Neuronal stem cell (in vitro differentiated cells): ENCODE measurements around the gene ETV7.

Experiments
- DNase-seq: peaks from one replicate; pipeline ENCODE4 v3.0.0-alpha.2; 2013; ENCODE audit warnings: low spot score
- H2AFZ ChIP-seq: one replicate; pipeline ENCODE4 v1.6.1; 2013; ENCODE audit warnings: mild to moderate bottlenecking, low read length, inconsistent platforms
- H2AK5ac ChIP-seq: 2 replicates; pipeline ENCODE4 v1.6.1; 2013; ENCODE audit warnings: low read depth, mild to moderate bottlenecking, inconsistent platforms, low read length, moderate library complexity, mixed read lengths
- H2BK120ac ChIP-seq: 2 replicates; pipeline ENCODE4 v1.6.1; 2013; ENCODE audit warnings: low read depth, mild to moderate bottlenecking, inconsistent platforms, low read length, moderate library complexity, mixed read lengths
- H2BK12ac ChIP-seq: one replicate; pipeline ENCODE4 v1.6.1; 2013; ENCODE audit warnings: low read length, inconsistent platforms
- H2BK15ac ChIP-seq: 2 replicates; pipeline ENCODE4 v1.6.1; 2013; ENCODE audit warnings: mild to moderate bottlenecking, low read length, inconsistent platforms, mixed read lengths
- H2BK5ac ChIP-seq: one replicate; pipeline ENCODE4 v1.6.1; 2013; ENCODE audit warnings: inconsistent platforms, mild to moderate bottlenecking, low read length, moderate library complexity
- H3K14ac ChIP-seq: one replicate; pipeline ENCODE4 v1.6.1; 2013; ENCODE audit warnings: low read length, inconsistent platforms
- H3K18ac ChIP-seq: 2 replicates; pipeline ENCODE4 v1.6.1; 2013; ENCODE audit warnings: low read length, inconsistent platforms
- H3K23ac ChIP-seq: 2 replicates; pipeline ENCODE4 v1.6.1; 2013; ENCODE audit warnings: low read depth, mild to moderate bottlenecking, mixed read lengths, low read length, inconsistent platforms; ENCODE audit not compliant: poor library complexity
- H3K27ac ChIP-seq: replicated peaks from 3 replicates; pipeline ENCODE4 v1.5.1; 2013; ENCODE audit warnings: low read length, inconsistent platforms
- H3K27me3 ChIP-seq, 3 experiments: 2 replicates each; pipeline ENCODE4 v1.6.1; 2013; ENCODE audit warnings: low read length in 3 of 3, mild to moderate bottlenecking in 2 of 3, inconsistent platforms in 1 of 3, low read depth in 1 of 3, mixed read lengths in 1 of 3, moderate library complexity in 1 of 3; ENCODE audit not compliant: control insufficient read depth in 3 of 3, insufficient read depth in 3 of 3
- H3K36me3 ChIP-seq, 2 donors: replicated peaks in 1 of 2; 2 replicates each; pipeline ENCODE4 v1.6.1; 2013; ENCODE audit warnings: low read length in 2 of 2; ENCODE audit not compliant: control insufficient read depth in 2 of 2, insufficient read depth in 2 of 2
- H3K4ac ChIP-seq: 2 replicates; pipeline ENCODE4 v1.6.1; 2013; ENCODE audit warnings: inconsistent platforms, mild to moderate bottlenecking, low read length, moderate library complexity
- H3K4me1 ChIP-seq, 2 donors: 1 replicate in 1 of 2; 2 replicates in 1 of 2; pipeline ENCODE4 v1.6.1; 2013; ENCODE audit warnings: low read length in 2 of 2, low read depth in 1 of 2; ENCODE audit not compliant: control insufficient read depth in 2 of 2, insufficient read depth in 1 of 2
- H3K4me2 ChIP-seq: one replicate; pipeline ENCODE4 v1.6.1; 2013; ENCODE audit warnings: mild to moderate bottlenecking, low read length, inconsistent platforms; ENCODE audit not compliant: insufficient read depth, poor library complexity, severe bottlenecking
- H3K4me3 ChIP-seq, 2 donors: 2 replicates each; pipeline ENCODE4 v1.5.1; 2013; ENCODE audit warnings: low read length in 2 of 2, mild to moderate bottlenecking in 2 of 2, inconsistent platforms in 1 of 2, moderate library complexity in 1 of 2
- H3K79me1 ChIP-seq: one replicate; pipeline ENCODE4 v1.6.1; 2013; ENCODE audit warnings: low read depth, mild to moderate bottlenecking, inconsistent platforms, low read length, moderate library complexity
- H3K9ac ChIP-seq: one replicate; pipeline ENCODE4 v1.6.1; 2013; ENCODE audit warnings: mild to moderate bottlenecking, low read depth, low read length, inconsistent platforms; ENCODE audit not compliant: poor library complexity
- H3K9me3 ChIP-seq, 2 donors: replicated peaks in 1 of 2; 2 replicates each; pipeline versions ENCODE3 to v1.6.1; 2013; ENCODE audit warnings: low read length in 2 of 2, mild to moderate bottlenecking in 2 of 2, inconsistent platforms in 1 of 2, low read depth in 1 of 2, mixed read lengths in 1 of 2, moderate library complexity in 1 of 2; ENCODE audit not compliant: control insufficient read depth in 2 of 2, insufficient read depth in 1 of 2
- H4K8ac ChIP-seq: one replicate; pipeline ENCODE4 v1.6.1; 2013; ENCODE audit warnings: low read depth, mild to moderate bottlenecking, inconsistent platforms, low read length, moderate library complexity
- H4K91ac ChIP-seq: one replicate; pipeline ENCODE4 v1.6.1; 2013; ENCODE audit warnings: low read length, low read depth, mild to moderate bottlenecking, inconsistent platforms; ENCODE audit not compliant: poor library complexity
- WGBS, 2 donors: extraction: QIAGEN DNeasy Blood & Tissue Kit; methylation state at CpG; one replicate each; pipeline ENCODE4 v1.1.7; 2013; ENCODE audit warnings: missing lambda C conversion rate in 2 of 2, mixed read lengths in 1 of 2; ENCODE audit not compliant: insufficient read length in 2 of 2, insufficient replicate concordance in 1 of 2; ENCODE audit errors: extremely low coverage in 2 of 2; 5-methylcytosine and 5-hydroxymethylcytosine counted together

ETV7 gene

DNA sequence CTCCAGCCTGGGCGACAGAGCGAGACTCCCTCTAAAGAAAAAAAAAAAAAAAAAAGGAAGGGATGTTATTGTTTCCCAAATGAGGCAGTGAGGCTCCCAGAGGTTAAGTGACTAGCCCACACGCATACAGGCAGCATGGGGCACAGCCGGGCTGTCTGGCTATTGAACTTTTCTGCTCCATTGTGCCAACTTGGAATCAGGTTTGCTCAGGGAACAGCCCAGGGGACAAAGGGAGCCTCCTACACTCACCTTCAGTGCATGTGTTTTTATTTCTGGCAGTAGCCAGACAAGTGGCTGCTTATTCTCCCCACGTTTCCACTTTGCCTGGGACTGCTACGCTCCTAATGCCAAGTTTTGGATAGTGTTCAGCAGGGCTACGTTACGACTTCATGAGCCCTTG lies 10.7 kb downstream of the ETV7 start:
- Histone ChIP-seq H2BK5ac (no peak overlapping the region), H3K27me3 (peaks cover 0 to 47% (median 0%) of the 10 kb centered on the region in 3 experiments), H4K8ac (no peak overlapping the region), H3K18ac (no peak overlapping the region), H3K27ac (no peak overlapping the region), H3K4me2 (no peak overlapping the region), H2AFZ (no peak overlapping the region), H3K9ac (no peak overlapping the region), H3K4me3 (no peak overlapping the region), H2BK12ac (no peak overlapping the region), H2BK120ac (no peak overlapping the region), H4K91ac (no peak overlapping the region), H3K4ac (no peak overlapping the region), H3K14ac (no peak overlapping the region), H3K4me1 (no peaks in the 10 kb centered on the region), H3K36me3 (no peaks in the 10 kb centered on the region), H2BK15ac (no peak overlapping the region), H3K23ac (no peak overlapping the region), H2AK5ac (no peak overlapping the region), H3K9me3 (no peaks in the 10 kb centered on the region), H3K79me1 (no peaks in the 10 kb centered on the region)
- no CpG with 5 or more reads among the region's 8 CpGs for WGBS, 2 donors
- no peak for DNase-seq

DNA sequence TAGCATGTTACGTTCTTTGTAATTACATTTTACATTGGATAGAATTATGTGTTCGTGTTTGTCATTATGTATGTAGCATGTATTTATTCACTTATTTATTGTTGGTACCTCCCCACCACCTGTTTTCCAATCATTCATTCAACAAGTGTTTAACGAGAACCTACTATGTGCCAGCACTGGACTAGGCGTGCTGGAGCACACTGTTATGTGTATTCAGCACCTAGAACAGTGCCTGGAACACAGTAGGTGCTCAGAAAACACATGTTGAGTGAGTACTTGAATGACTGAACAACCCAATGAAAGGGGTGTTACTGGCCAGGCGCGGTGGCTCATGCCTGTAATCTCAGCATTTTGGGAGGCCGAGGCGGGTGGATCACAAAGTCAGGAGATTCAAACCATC lies 11.3 kb downstream of the ETV7 start:
- H4K91ac ChIP-seq, result no peak overlapping the region
- H3K4ac ChIP-seq, result no peak overlapping the region
- no peaks in the 10 kb centered on the region for H3K79me1 ChIP-seq
- no CpG with 5 or more reads among the region's 8 CpGs for WGBS, 2 donors
- no peak overlapping the region for H2BK120ac ChIP-seq
- H3K9me3 ChIP-seq, result no peaks in the 10 kb centered on the region
- H2AFZ ChIP-seq, result no peak overlapping the region
- DNase-seq, result no peak
- H3K36me3 ChIP-seq, result no peaks in the 10 kb centered on the region
- H3K27ac ChIP-seq, result no peak overlapping the region
- H2BK12ac ChIP-seq, result no peak overlapping the region
- no peak overlapping the region for H3K9ac ChIP-seq
- no peak overlapping the region for H3K18ac ChIP-seq
- no peak overlapping the region for H4K8ac ChIP-seq
- peaks cover 0 to 43% (median 0%) of the 10 kb centered on the region in 3 experiments for H3K27me3 ChIP-seq
- peak overlapping the region; percentile 97 for H3K14ac ChIP-seq
- H3K4me2 ChIP-seq, result no peak overlapping the region
- H3K4me3 ChIP-seq, result no peak overlapping the region
- no peak overlapping the region for H2BK15ac ChIP-seq
- H2BK5ac ChIP-seq, result no peak overlapping the region
- H3K23ac ChIP-seq, result no peak overlapping the region
- no peak overlapping the region for H2AK5ac ChIP-seq
- H3K4me1 ChIP-seq, result no peaks in the 10 kb centered on the region

DNA sequence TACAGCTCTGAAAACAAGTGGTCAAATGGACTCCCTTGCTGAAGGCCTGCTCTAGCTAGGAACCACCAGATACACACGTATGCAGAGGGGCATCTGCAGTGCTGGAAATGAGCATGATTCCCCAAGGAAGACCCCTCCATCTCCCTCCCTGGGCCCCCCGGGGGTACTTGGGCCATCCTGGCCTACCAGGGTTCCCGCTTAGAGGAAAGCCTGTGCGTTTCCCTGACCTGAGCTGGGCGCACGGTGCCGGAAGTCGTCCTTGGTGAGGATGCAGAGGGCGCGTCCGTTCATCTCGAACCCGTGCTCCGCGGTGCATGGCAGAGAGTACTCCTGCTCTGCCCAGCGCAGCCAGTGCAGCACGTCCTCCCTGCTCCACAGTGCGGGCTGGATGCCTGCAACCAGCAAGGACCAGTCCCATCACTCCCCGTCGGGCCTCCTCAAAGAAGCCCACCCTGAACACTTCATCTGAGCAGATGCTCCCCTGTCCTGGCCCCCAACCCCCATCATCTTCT lies 11.8 kb downstream of the ETV7 start:
- Histone ChIP-seq H2BK12ac (peak overlapping the region; percentile 89), H3K4ac (no peak overlapping the region), H3K14ac (peak overlapping the region; percentile 97), H2BK5ac (no peak overlapping the region), H3K36me3 (no peaks in the 10 kb centered on the region), H3K4me1 (no peaks in the 10 kb centered on the region), H2AK5ac (peak overlapping the region; percentile 91), H3K27me3 (peaks cover 0 to 43% (median 0%) of the 10 kb centered on the region in 3 experiments), H2BK120ac (no peak overlapping the region), H2AFZ (no peak overlapping the region), H2BK15ac (peak overlapping the region; percentile 3), H3K27ac (no peak overlapping the region), H3K79me1 (no peaks in the 10 kb centered on the region), H3K4me3 (peak overlapping the region in 1 of 2 donors; percentile 47), H3K9ac (no peak overlapping the region), H3K4me2 (no peak overlapping the region), H3K9me3 (no peaks in the 10 kb centered on the region), H3K23ac (no peak overlapping the region), H4K91ac (no peak overlapping the region), H4K8ac (peak overlapping the region; percentile 92), H3K18ac (peak overlapping the region; percentile 58)
- DNase-seq, result no peak
- no CpG with 5 or more reads among the region's 20 CpGs for WGBS, 2 donors

DNA sequence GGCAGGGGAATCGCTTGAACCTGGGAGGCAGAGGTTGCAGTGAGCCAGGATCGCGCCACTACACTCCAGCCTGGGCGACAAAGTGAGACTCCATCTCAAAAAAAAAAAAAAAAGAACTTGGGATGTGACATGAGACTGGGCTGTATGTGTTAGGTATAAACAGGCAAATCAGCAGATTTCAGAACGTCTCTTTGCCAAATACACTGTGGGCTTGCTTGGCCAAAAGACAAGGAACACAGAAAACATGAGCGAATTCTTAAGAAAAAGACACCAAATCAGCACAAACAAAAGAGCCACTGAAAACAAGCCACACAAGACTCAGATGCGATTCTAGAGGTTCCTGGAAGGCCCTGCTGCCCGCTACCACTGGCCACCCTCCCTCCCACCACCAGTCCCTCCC lies 12.5 kb downstream of the ETV7 start:
- Histone ChIP-seq H3K27ac (no peak overlapping the region), H2AFZ (no peak overlapping the region), H3K9ac (no peak overlapping the region), H3K4me1 (no peaks in the 10 kb centered on the region), H4K8ac (no peak overlapping the region), H2AK5ac (no peak overlapping the region), H2BK15ac (no peak overlapping the region), H3K14ac (no peak overlapping the region), H4K91ac (no peak overlapping the region), H3K4ac (no peak overlapping the region), H2BK5ac (no peak overlapping the region), H3K9me3 (no peaks in the 10 kb centered on the region), H2BK120ac (no peak overlapping the region), H2BK12ac (no peak overlapping the region), H3K23ac (no peak overlapping the region), H3K4me3 (no peak overlapping the region), H3K27me3 (peaks cover 0 to 40% (median 0%) of the 10 kb centered on the region in 3 experiments), H3K36me3 (no peaks in the 10 kb centered on the region), H3K4me2 (no peak overlapping the region), H3K18ac (no peak overlapping the region), H3K79me1 (no peaks in the 10 kb centered on the region)
- no peak for DNase-seq
- no CpG with 5 or more reads among the region's 8 CpGs for WGBS, 2 donors
